Esophagus squamous epithelium (tissue), 5 donors: ENCODE data around the gene HOXA13. TPM values are rescaled to one million over a fixed set of nuclear protein-coding genes. Genes with fewer than 3 reads are reported as not detected.

Experiments
- DNase-seq: peaks from one replicate; lab custom pipeline; 2025; lab: John Stamatoyannopoulos, UW
- H3K27ac ChIP-seq, 4 donors: fragments of 200-600 bp; sonication (generic); one replicate each; pipeline ENCODE4 v1.5.1; 2016 to 2019; ENCODE audit warnings: mild to moderate bottlenecking in 1 of 4
- H3K27me3 ChIP-seq, 4 donors: fragments of 200-600 bp; sonication (generic); 1 replicate in 3 of 4; 2 replicates in 1 of 4; pipeline versions ENCODE4 v1.5.1 to v1.6.0; 2017 to 2021; ENCODE audit warnings: antibody characterized with exemption in 1 of 4
- H3K36me3 ChIP-seq, 3 donors: fragments of 200-600 bp; sonication (generic); one replicate each; pipeline ENCODE4 v1.5.1; 2016 to 2019
- H3K4me1 ChIP-seq, 3 donors: fragments of 200-600 bp; sonication (generic); one replicate each; pipeline ENCODE4 v1.5.1; 2017 to 2019
- H3K4me3 ChIP-seq, 4 donors: fragments of 200-600 bp; sonication (generic); 1 replicate in 3 of 4; 2 replicates in 1 of 4; pipeline ENCODE4 v1.5.1; 2016 to 2019; ENCODE audit warnings: mild to moderate bottlenecking in 2 of 4, moderate library complexity in 1 of 4
- H3K9me3 ChIP-seq, 3 donors: fragments of 200-600 bp; sonication (generic); one replicate each; pipeline ENCODE4 v1.5.1; 2016 to 2019
- CTCF ChIP-seq, 6 experiments: fragments of 450-650 bp in 4 of 6; fragments of 200-600 bp in 2 of 6; sonication (generic) in 2 of 6; IDR thresholded peaks; one replicate each; pipeline ENCODE4 v1.5.1; 2016 to 2019; ENCODE audit warnings: antibody characterized with exemption in 6 of 6, mild to moderate bottlenecking in 4 of 6, moderate library complexity in 4 of 6
- POLR2A ChIP-seq, 4 donors: fragments of 450-650 bp; IDR thresholded peaks; one replicate each; pipeline ENCODE4 v1.6.1; 2017; ENCODE audit warnings: antibody characterized with exemption in 4 of 4, mild to moderate bottlenecking in 4 of 4, moderate library complexity in 3 of 4
- WGBS, 2 donors: methylation state at CpG; one replicate each; pipeline ENCODE4 v1.1.5; 2018; 5-methylcytosine and 5-hydroxymethylcytosine counted together
- intact Hi-C: fragments of 100-400 bp; cut with DNase I; formaldehyde crosslinking; loops from one replicate; pipeline ENCODE4 v1.15.0; 2022
- total RNA-seq, 4 donors: library from RNA; depleted of rRNA; stranded (reverse); fragments of >200 nt; gene quantifications; one replicate each; pipeline ENCODE4 v1.1.0, GENCODE V29; 2016
- donor health status: DM: yes; HTN: yes; CAD: no.

The HOXA13 gene
- total RNA-seq, 4 donors from 2014 or later, result not detected

GRCh38 chr7:27164367-27165088 is 35.4 kb downstream of the HOXA13 start:
- H3K4me3 ChIP-seq, result peak overlapping the region; percentile 8 to 51 (median 26)
- no peak for DNase-seq
- H3K36me3 ChIP-seq, result no peaks in the 10 kb centered on the region
- H3K9me3 ChIP-seq, result no peaks in the 10 kb centered on the region
- H3K27me3 ChIP-seq, result peaks cover 29 to 99% (median 68%) of the 10 kb centered on the region in 4 donors
- TF ChIP-seq CTCF (IDR thresholded peaks at IDR 0.05) (no peak), POLR2A (IDR thresholded peaks at IDR 0.05) (no peak)
- WGBS, 2 donors, result 0 to 16% methylated on average over 2 to 20 of the region's 47 CpGs
- peak overlapping the region in 1 of 4 donors; percentile 21 for H3K27ac ChIP-seq
- intact Hi-C loops, result loop anchor here (5.0 to 10.0 kb wide), 2 partner anchors 787 to 1310 kb away; no protein-coding TSS in a partner anchor
- H3K4me1 ChIP-seq, result peaks cover 25 to 69% (median 45%) of the 10 kb centered on the region in 3 donors

- intact Hi-C loops, result loop anchor here (10.0 kb wide), 1 partner anchor 1309 kb away; no protein-coding TSS in a partner anchor
- no peaks in the 10 kb centered on the region for H3K36me3 ChIP-seq
- WGBS, 2 donors, result 47 to 55% methylated on average over 12 of the region's 12 CpGs
- TF ChIP-seq POLR2A (IDR thresholded peaks at IDR 0.05), result no peak
- no peak for TF ChIP-seq CTCF (IDR thresholded peaks at IDR 0.05)
- peaks cover 24 to 64% (median 41%) of the 10 kb centered on the region in 3 donors for H3K4me1 ChIP-seq
- DNase-seq, result no peak
- H3K4me3 ChIP-seq, result peak overlapping the region in 2 of 4 donors; percentile 41 to 51
- no peaks in the 10 kb centered on the region for H3K9me3 ChIP-seq
- H3K27me3 ChIP-seq, result peaks cover 27 to 99% (median 69%) of the 10 kb centered on the region in 4 donors
- no peak overlapping the region for H3K27ac ChIP-seq
Observed at GRCh38 chr7:27164045-27164366, 35.9 kb downstream of the HOXA13 start.

GRCh38 chr7:27163288-27164044 is 36.4 kb downstream of the HOXA13 start:
- Histone ChIP-seq H3K9me3 (no peaks in the 10 kb centered on the region), H3K36me3 (no peaks in the 10 kb centered on the region), H3K4me3 (no peak overlapping the region), H3K4me1 (peaks cover 24 to 61% (median 41%) of the 10 kb centered on the region in 3 donors), H3K27me3 (peaks cover 26 to 99% (median 72%) of the 10 kb centered on the region in 4 donors), H3K27ac (no peak overlapping the region)
- no peak for DNase-seq
- 65 to 78% methylated on average over 18 to 20 of the region's 24 CpGs for WGBS, 2 donors
- intact Hi-C loops, result loop anchor here (10.0 kb wide), 1 partner anchor 1309 kb away; no protein-coding TSS in a partner anchor
- TF ChIP-seq CTCF (IDR thresholded peaks at IDR 0.05) (no peak), POLR2A (IDR thresholded peaks at IDR 0.05) (no peak)

- no peak for DNase-seq
- Histone ChIP-seq H3K36me3 (no peaks in the 10 kb centered on the region), H3K27me3 (peaks cover 28 to 99% (median 72%) of the 10 kb centered on the region in 4 donors), H3K9me3 (no peaks in the 10 kb centered on the region), H3K4me1 (peaks cover 24 to 66% (median 41%) of the 10 kb centered on the region in 3 donors), H3K27ac (no peak overlapping the region), H3K4me3 (no peak overlapping the region)
- no peak for TF ChIP-seq POLR2A (IDR thresholded peaks at IDR 0.05)
- TF ChIP-seq CTCF (IDR thresholded peaks at IDR 0.05), result no peak
- intact Hi-C loops, result loop anchor here (10.0 kb wide), 1 partner anchor 1308 kb away; no protein-coding TSS in a partner anchor
- 73 to 80% methylated on average over 7 of the region's 7 CpGs for WGBS, 2 donors
Observed at GRCh38 chr7:27162561-27163287, 37.2 kb downstream of the HOXA13 start.
